ENCODE measurements around the gene HTT. TPM values are rescaled to one million over a fixed set of nuclear protein-coding genes. Genes with fewer than 3 reads are reported as not detected.

The HTT gene
- total RNA-seq, 1 donor from 2014 or later: 242 TPM

- H3K36me3 Mint-ChIP-seq (ENCODE audit: low read depth): peaks cover 5% of the 10 kb centered on the region
- no peaks in the 10 kb centered on the region for H3K27me3 Mint-ChIP-seq
- peak overlapping the region; percentile 87 for H3K4me3 Mint-ChIP-seq
- no peak for ATAC-seq (ENCODE audit: low read depth)
- intact Hi-C loops (cut with micrococcal nuclease): loop anchor here (10.0 kb wide), 3 partner anchors 253 to 507 kb away; partner anchors contain the start of genes FAM193A and RGS12
- no peak for TF ChIP-seq CTCF (IDR thresholded peaks at IDR 0.05)
- CTCF ChIA-PET: interaction anchor here (0.8 to 1.0 kb wide), 2 partner anchors 64 to 94 kb away, joined by 4 to 5 read pairs; no protein-coding TSS in a partner anchor
- DNase-seq: no peak
- H3K9me3 Mint-ChIP-seq: peaks cover 4% of the 10 kb centered on the region
- H3K4me1 Mint-ChIP-seq: peaks cover 78% of the 10 kb centered on the region
- POLR2A ChIA-PET: interaction anchor here (0.7 to 2.9 kb wide), 6 partner anchors 8 to 257 kb away, joined by 4 to 29 read pairs (median 6); partner anchors contain the start of genes GRK4, HTT, HTT-AS and NOP14
- H3K27ac Mint-ChIP-seq: peak overlapping the region; percentile 93
These were observed 32.3 kb upstream of the HTT start for GRCh38 chr4:3042226-3042625.

DNA sequence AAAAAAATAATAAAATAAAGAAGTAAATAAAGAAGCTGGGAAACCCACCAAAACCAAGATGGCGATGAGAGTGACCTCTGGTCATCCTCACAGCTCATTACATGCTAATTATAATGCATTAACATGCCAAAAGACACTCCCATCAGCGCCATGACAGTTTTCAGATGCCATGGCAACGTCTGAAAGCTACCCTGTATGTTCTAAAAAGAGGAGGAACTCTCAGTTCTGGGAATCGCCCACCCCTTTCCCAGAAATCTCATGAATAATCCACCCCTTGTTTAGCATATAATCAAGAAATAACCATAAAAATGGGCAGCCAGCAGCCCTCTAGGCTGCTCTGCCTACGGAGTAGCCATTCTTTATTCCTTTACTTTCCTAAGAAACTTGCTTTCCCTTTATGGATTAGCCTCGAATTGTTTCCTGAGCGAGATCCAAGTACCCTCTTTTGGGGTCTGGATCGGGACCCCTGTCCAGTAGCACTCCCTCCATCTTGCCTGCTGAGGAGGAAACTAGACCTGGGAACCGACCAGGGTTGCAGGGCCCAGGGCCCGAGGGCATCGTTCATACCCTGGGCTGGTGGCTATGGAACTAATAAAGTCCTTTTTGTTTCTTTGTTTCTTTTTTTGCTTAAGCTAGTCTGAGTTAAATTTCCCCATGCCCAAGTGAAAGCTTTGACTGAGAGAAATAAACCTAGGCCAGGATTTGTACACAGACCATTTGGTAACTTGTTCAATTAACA is 31.0 kb upstream of the HTT start:
- intact Hi-C loops (cut with micrococcal nuclease): loop anchor here (10.0 kb wide), 3 partner anchors 251 to 509 kb away; partner anchors contain the start of genes FAM193A and RGS12
- ChIA-PET POLR2A (interaction anchor here (1.0 to 4.2 kb wide), 4 partner anchors 31 to 111 kb away, joined by 3 to 25 read pairs (median 11); partner anchors contain the start of genes GRK4, HTT and HTT-AS), CTCF (no interaction called here)
- Mint-ChIP-seq H3K4me1 (peaks cover 78% of the 10 kb centered on the region), H3K27me3 (no peaks in the 10 kb centered on the region), H3K27ac (no peak overlapping the region), H3K36me3 (ENCODE audit: low read depth) (peaks cover 5% of the 10 kb centered on the region), H3K9me3 (peaks cover 4% of the 10 kb centered on the region), H3K4me3 (no peak overlapping the region)
- ATAC-seq (ENCODE audit: low read depth): no peak
- no peak for TF ChIP-seq CTCF (IDR thresholded peaks at IDR 0.05)
- DNase-seq: no peak

GRCh38 chr4:3044870-3045819 is 29.3 kb upstream of the HTT start:
- TF ChIP-seq CTCF (IDR thresholded peaks at IDR 0.05): no peak
- DNase-seq: peak; percentile 43
- POLR2A ChIA-PET: interaction anchor here (0.6 to 4.2 kb wide), 8 partner anchors 7 to 233 kb away, joined by 3 to 25 read pairs (median 4); partner anchors contain the start of genes GRK4, HTT, HTT-AS and NOP14
- peak overlapping the region; percentile 70 for H3K4me3 Mint-ChIP-seq
- peak; percentile 25 for ATAC-seq (ENCODE audit: low read depth)
- H3K4me1 Mint-ChIP-seq: peaks cover 74% of the 10 kb centered on the region
- H3K27me3 Mint-ChIP-seq: no peaks in the 10 kb centered on the region
- peak overlapping the region; percentile 95 for H3K27ac Mint-ChIP-seq
- H3K9me3 Mint-ChIP-seq: peaks cover 4% of the 10 kb centered on the region
- intact Hi-C loops (cut with micrococcal nuclease): loop anchor here (5.0 to 10.0 kb wide), 5 partner anchors 208 to 510 kb away; partner anchors contain the start of genes FAM193A and RGS12
- peaks cover 5% of the 10 kb centered on the region for H3K36me3 Mint-ChIP-seq (ENCODE audit: low read depth)
- CTCF ChIA-PET: interaction anchor here (0.5 to 3.4 kb wide), 6 partner anchors 28 to 215 kb away, joined by 3 to 28 read pairs (median 3); no protein-coding TSS in a partner anchor

DNA sequence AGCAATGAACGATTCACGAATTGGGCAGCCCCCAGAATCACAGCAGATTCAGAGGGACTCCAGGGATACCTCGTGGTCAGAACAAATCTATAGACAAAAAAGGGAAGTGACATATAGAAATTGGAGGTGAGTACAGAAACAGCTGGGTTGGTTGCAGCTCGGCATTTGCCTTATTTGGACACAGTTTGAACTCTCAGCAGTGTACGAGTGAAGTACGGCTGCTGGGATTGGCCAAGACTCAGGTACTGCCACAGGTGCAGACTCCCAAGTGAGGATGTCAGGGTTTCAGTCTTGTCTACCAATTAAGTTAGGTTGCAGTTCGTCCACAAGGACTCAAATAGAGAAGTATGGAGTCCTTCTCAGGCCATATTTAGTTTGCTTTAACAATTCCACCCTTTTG is 28.3 kb upstream of the HTT start:
- CTCF ChIA-PET: interaction anchor here (0.6 to 3.4 kb wide), 4 partner anchors 27 to 90 kb away, joined by 3 to 28 read pairs (median 3); no protein-coding TSS in a partner anchor
- H3K27ac Mint-ChIP-seq: peak overlapping the region; percentile 95
- H3K4me3 Mint-ChIP-seq: peak overlapping the region; percentile 57
- peaks cover 5% of the 10 kb centered on the region for H3K36me3 Mint-ChIP-seq (ENCODE audit: low read depth)
- ATAC-seq (ENCODE audit: low read depth) (no peak), DNase-seq (no peak)
- POLR2A ChIA-PET: interaction anchor here (0.6 to 4.2 kb wide), 7 partner anchors 9 to 61 kb away, joined by 3 to 25 read pairs (median 4); partner anchors contain the start of genes HTT and HTT-AS
- no peaks in the 10 kb centered on the region for H3K27me3 Mint-ChIP-seq
- intact Hi-C loops (cut with micrococcal nuclease): loop anchor here (2.0 to 10.0 kb wide), 6 partner anchors 209 to 577 kb away; partner anchors contain the start of genes FAM193A, RGS12 and RNF4
- H3K4me1 Mint-ChIP-seq: peaks cover 65% of the 10 kb centered on the region
- peaks cover 4% of the 10 kb centered on the region for H3K9me3 Mint-ChIP-seq
- no peak for TF ChIP-seq CTCF (IDR thresholded peaks at IDR 0.05)

All from activated B cell treated with CpG ODN at 0.5 μM for 24 hours (primary cell).